Ishikawa (cell line): ENCODE results near the gene AKR1E2.

ENCODE experiments used
- CEBPB ChIP-seq: IDR thresholded peaks from 2 replicates; pipeline ENCODE4 v1.6.1; 2012
- CREB1 ChIP-seq: IDR thresholded peaks from 2 replicates; pipeline ENCODE4 v1.6.1; 2012; ENCODE audit warnings: low read depth
- EGR1 ChIP-seq: IDR thresholded peaks from 2 replicates; pipeline ENCODE4 v1.6.1; 2012
- EP300 ChIP-seq: IDR thresholded peaks from 2 replicates; pipeline ENCODE4 v1.6.1; 2012; ENCODE audit warnings: borderline replicate concordance
- FOXM1 ChIP-seq: IDR thresholded peaks from 2 replicates; pipeline ENCODE4 v1.6.1; 2012; ENCODE audit warnings: low read depth, borderline replicate concordance
- MAX ChIP-seq: IDR thresholded peaks from 2 replicates; pipeline ENCODE4 v1.6.1; 2012
- NFIC ChIP-seq: IDR thresholded peaks from 2 replicates; pipeline ENCODE4 v1.6.1; 2012
- RAD21 ChIP-seq: IDR thresholded peaks from 2 replicates; pipeline ENCODE4 v1.6.1; 2012; ENCODE audit warnings: low read depth
- REST ChIP-seq: IDR thresholded peaks from 2 replicates; pipeline ENCODE4 v1.6.1; 2012; ENCODE audit warnings: low read depth, mild to moderate bottlenecking
- TAF1 ChIP-seq: IDR thresholded peaks from 2 replicates; pipeline ENCODE4 v1.6.1; 2012; ENCODE audit warnings: low read depth, mild to moderate bottlenecking
- TCF12 ChIP-seq: IDR thresholded peaks from 2 replicates; pipeline ENCODE4 v1.6.1; 2012; ENCODE audit warnings: low read depth
- TEAD4 ChIP-seq: IDR thresholded peaks from 2 replicates; pipeline ENCODE4 v1.6.1; 2012
- USF1 ChIP-seq: IDR thresholded peaks from 2 replicates; pipeline ENCODE4 v1.6.1; 2012
- YY1 ChIP-seq: IDR thresholded peaks from 2 replicates; pipeline ENCODE4 v1.6.1; 2012; ENCODE audit warnings: low read depth
- ZBTB7A ChIP-seq: IDR thresholded peaks from 2 replicates; pipeline ENCODE4 v1.6.1; 2012; ENCODE audit warnings: low read depth

The AKR1E2 gene

DNA sequence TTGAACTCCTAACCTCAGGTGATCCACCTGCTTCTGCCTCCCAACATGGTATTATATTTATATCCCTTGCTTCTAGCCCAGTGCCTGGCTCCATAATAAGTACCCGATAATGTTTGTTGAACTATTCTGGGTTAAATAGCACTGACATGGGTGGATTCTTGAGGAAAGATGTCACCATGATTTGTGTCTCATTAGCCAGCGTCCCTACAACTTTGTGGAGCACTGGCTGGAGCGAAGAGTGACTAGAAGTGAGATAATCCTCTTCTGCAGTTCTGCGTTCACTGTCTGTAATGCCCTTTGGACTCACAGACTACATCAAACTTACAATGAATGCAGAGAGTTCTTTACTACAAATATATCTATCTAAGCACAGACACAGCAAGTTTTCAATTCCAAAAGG is 16.9 kb upstream of the AKR1E2 start:
- TF ChIP-seq EGR1 (no peak), REST (no peak), NFIC (no peak), RAD21 (no peak), TEAD4 (no peak), CEBPB (no peak), USF1 (no peak), MAX (no peak), ZBTB7A (no peak), FOXM1 (no peak), TCF12 (no peak), TAF1 (no peak), CREB1 (no peak), YY1 (no peak), EP300 (no peak)

GRCh38 chr10:4810092-4810491 is 15.9 kb upstream of the AKR1E2 start:
- TF ChIP-seq EP300 (no peak), CEBPB (no peak), TAF1 (no peak), NFIC (no peak; the same call in 1 of the 2 replicates), FOXM1 (no peak), RAD21 (no peak), REST (no peak), EGR1 (no peak), CREB1 (no peak)

DNA sequence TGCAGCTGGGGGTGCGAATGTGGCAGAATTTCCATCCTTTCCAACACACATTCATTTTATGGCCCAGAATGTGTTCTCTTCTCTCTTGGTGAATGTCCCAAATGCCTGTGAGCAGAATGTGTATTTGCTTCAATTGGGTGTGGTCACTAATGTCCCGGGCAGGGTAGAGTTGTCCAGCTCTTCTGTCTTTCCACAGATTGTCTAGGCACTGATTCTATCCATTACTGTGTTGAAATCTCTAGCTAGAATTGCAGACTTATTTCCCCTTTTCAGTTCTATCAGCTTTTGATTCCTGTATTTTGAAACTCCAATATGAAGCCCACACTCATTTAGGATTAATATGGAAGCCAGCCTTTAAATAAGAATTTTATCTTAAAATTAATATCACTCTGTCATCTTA is 14.0 kb upstream of the AKR1E2 start:
- no peak for TF ChIP-seq YY1
- TF ChIP-seq EP300, result no peak
- no peak for TF ChIP-seq MAX
- TF ChIP-seq CREB1, result no peak
- no peak for TF ChIP-seq USF1
- no peak for TF ChIP-seq FOXM1
- TF ChIP-seq CEBPB, result no peak
- TF ChIP-seq REST, result no peak
- no peak for TF ChIP-seq RAD21
- TF ChIP-seq EGR1, result no peak
- TF ChIP-seq ZBTB7A, result no peak
- TF ChIP-seq NFIC, result no peak
- TF ChIP-seq TAF1, result no peak
- no peak for TF ChIP-seq TCF12
- TF ChIP-seq TEAD4, result no peak

DNA sequence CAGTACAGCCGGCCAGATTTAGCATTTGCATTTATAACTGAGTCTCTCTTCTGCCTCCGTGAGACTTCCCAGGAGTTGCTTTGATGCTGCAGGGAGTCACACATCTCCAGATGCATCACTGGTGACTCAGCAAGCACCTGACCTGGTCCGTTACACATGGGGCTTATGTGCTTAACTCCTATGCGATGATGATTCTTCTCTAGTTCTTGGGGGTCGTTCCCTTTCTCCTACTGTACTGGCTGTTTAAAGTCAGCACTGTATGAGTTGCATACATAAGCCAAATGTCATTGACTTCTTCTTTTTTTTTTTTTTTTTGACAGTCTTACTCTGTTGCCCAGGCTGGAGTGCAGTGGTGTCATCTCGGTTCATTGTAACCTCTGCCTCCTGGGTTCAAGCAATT is 13.0 kb upstream of the AKR1E2 start:
- TF ChIP-seq TAF1, result no peak
- TF ChIP-seq YY1, result no peak
- TF ChIP-seq USF1, result no peak
- TF ChIP-seq TEAD4, result no peak
- no peak for TF ChIP-seq CREB1
- no peak for TF ChIP-seq REST
- no peak for TF ChIP-seq NFIC
- TF ChIP-seq RAD21, result no peak
- TF ChIP-seq CEBPB, result no peak
- no peak for TF ChIP-seq TCF12
- no peak for TF ChIP-seq EGR1
- TF ChIP-seq MAX, result no peak
- no peak for TF ChIP-seq ZBTB7A
- TF ChIP-seq FOXM1, result no peak
- TF ChIP-seq EP300, result no peak
